IPS-18c (cell line): ENCODE data around the gene GLRX5.
A peak's percentile ranks its signal among the peaks of the same experiment; 100 is the strongest.

ENCODE experiments used
- H3K4me3 ChIP-seq: 2 replicates; pipeline ENCODE4 v1.7.0; 2013; ENCODE audit warnings: low read depth, mild to moderate bottlenecking, low read length, moderate library complexity; ENCODE audit not compliant: insufficient read depth
- H3K9me3 ChIP-seq: one replicate; pipeline ENCODE4 v1.6.1; 2013; ENCODE audit warnings: mild to moderate bottlenecking, low read length, moderate library complexity; ENCODE audit not compliant: control insufficient read depth, insufficient read depth

Gene GLRX5

DNA sequence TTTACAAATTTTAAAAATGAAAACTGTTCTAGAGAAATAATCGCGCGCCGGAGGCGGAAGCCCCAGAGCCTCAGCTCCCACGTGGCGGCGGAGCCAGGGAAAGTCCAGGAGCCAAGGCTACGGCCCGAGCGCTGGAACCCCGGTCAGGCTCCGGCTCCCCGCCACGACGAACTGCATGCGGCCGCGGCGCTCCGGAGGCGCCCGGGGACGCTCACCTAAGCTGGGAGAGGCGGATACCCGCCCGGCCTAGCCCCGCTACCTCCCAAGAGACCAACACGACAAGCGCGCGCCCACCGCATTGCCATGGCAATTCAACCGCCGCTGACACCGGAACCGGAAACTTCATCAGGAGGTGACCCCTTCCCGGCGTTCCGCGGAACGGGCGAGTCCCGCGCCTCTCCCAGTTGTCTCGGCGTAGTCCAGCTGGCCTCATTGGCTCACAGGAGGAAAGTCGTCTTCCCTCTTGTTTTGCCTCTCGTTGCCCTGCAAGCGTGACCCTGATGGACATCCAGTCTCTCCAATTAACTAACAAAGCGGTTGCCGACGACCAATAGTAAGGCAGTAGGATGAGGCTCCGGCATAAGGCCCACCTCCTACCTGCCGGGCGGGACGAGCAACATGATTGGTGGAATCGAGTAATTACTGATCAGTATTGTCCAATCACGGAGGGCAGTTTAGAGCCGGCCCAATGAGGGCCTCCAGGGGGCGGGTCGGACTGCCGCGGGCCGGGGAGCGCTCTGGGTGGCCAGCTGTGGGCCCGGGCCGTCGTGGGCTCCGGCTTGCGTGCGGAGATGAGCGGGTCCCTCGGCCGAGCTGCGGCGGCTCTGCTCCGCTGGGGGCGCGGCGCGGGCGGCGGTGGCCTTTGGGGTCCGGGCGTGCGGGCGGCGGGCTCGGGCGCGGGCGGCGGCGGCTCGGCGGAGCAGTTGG is at the start of gene GLRX5:
Gene GLRX5 (plus strand): TSS at position 752 of the 927 bp plus-strand sequence. CDS start 40 bp downstream, at position 792.
- Histone ChIP-seq H3K4me3 (peak within 1 kb of the TSS; percentile 94), H3K9me3 (no peaks in the 10 kb centered on the region)

DNA sequence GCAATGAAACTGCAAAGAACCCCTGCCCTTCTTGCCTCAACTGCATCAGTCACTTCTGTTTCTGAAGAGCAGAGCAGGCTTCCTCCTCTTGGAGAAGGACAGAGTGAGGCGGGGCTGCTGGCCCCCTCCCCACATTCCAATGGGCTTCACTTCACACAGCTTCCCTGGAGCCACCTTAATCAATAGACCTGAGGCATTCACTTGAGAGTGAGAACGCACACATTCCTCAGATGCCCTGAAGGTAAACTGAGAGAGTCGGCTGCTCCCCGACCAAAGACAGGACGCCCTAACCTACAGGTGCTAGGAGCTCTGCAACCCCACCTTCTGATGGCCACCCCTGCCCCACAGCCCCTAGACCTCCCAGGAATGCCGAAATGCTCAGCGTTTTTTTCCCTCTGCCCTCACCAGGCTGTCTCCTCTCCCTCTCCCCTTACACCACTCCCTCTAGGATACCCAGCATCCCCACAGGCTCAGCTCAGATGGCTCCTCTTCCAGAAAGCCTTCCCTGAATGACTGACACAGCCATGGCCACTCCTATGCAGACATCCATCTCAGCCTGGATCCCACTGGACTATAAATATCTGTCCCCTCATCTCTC is 49.5 kb upstream of the GLRX5 start:
- H3K9me3 ChIP-seq = no peaks in the 10 kb centered on the region
- no peak overlapping the region for H3K4me3 ChIP-seq

DNA sequence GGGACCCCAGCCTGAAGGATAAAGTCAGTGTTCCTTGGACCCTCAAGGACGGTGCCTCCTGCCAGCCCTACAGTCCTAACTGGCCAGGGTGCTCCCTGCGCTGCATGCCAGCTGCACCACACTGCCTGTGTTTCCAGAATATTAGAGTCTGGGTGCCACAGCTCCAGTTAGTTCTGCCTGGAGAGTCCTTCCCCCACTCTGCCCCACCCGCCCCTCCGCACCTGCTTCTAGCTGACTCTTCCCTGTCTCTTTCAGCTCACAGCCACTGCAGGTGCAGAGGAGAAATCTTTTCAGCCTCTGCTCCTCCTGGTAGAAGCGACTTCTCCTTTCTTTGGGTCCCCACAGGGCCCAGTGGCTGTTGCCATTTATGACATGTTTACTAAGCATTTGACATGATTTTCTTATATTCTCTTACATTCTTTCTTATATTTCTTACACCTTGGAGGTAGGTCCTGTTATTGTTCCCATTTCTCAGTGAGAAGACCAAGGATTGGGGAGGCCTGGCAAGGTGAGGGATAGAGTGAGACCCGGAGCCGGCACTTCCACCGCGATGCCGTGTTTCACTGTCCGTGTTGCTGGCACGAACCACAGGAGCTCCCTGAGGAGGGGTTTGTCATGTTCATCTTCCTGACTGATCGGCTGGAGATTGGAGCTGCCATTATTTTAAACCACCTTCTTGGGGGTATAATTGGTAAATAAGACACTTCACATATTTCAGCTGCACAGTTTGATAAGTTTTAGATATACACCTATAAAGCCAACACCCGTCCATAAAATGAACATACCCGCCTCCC is 47.8 kb upstream of the GLRX5 start:
- H3K9me3 ChIP-seq = no peaks in the 10 kb centered on the region
- no peak overlapping the region for H3K4me3 ChIP-seq

DNA sequence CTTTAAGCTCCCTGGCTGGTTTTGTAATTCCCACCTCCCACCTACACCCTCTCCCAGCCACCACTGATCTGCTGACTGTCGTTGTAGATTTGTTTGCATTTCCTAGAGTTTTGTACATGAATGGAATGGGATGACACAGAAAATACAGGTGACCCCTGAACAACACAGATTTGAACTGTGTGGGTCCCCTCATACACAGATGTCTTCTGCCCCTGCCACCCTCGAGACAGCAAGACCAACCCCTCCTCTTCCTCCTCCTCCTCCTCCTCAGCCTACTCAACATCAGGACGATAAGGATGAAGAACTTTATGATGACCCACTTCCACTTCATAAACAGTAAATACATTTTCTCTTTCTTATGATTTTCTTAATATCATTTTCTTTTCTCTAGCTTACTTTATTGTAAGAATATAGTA is 47.2 kb upstream of the GLRX5 start:
- H3K9me3 ChIP-seq = no peaks in the 10 kb centered on the region
- no peak overlapping the region for H3K4me3 ChIP-seq

DNA sequence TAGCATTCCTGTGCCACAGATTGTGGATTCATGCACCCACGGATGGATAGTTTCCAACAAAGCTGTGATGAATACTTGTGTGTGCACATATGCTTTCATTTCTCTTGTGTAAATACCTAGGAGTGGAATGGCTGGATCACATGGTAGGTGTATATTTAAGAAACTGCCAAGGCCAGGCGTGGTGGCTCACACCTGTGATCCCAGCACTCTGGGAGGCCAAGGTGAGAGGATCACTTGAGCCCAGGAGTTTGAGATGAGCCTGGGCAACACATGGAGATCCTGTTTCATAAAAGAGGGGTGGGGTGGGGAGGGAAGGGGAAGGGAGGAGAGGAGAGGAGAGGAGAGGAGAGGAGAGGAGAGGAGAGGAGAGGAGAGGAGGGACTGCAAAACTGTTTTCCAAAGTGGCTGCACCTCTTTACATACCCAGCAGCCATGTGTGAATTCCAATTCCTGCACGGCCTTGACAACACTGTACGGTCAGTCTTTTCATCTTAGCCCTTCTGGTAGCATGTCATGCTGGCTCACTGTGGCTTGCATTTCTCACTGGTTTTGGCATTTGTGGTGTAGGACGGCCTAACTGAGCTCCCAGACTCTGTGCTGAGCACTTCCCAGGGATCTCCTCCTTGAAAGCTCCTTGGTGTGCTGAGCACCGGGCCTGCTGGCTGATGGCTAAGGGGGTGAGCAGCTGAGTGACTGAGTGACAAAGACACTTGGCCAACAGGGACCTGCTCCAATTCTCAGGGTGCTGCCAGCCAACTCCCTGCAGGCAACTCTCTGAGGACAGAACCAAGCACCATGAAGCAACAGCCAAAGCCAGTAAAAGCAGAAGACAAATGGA is 46.3 kb upstream of the GLRX5 start:
- Histone ChIP-seq H3K4me3 (no peak overlapping the region), H3K9me3 (no peaks in the 10 kb centered on the region)

DNA sequence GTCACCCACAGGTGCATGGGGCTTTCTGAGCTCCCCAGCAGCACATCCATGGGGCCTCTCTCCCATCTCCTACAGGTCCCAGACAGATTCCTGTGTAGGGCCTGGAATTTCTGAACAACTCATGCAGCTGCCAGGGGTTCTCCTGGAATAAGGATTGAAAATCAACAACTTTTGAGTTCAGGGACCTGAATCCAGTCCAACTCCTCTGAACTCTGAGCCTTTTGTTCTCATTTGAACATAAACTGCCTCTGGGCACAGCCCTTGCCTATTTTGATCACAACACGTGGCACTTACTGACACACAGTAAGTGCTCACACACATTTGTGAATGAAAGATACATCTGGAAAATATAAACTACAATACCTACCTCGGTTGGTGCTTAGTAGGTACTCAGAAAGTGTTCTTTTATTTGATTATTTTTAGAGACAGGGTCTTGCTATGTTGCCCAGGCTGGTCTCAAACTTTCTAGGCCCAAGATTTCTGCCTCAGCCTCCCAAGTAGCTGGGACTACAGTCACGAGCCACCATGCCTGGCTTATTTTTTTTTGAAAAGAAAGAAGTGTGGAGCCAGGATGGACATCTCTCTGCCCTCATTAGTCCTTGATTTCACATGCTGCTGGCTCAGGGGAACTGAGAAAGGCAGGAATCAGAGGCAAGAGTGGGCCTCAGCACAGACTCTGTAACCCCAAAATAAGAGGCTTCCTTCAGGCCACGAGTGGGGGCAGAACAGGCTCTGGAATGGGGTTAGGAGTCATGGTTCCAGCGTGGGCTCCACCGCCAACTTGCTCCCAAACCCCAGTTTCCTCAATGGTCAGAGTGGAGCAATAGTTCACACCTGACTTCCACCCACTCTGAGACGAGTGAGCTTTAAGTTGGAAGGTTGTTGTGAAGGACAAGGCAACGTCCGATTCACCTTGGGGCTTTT is 45.4 kb upstream of the GLRX5 start:
- no peaks in the 10 kb centered on the region for H3K9me3 ChIP-seq
- no peak overlapping the region for H3K4me3 ChIP-seq

DNA sequence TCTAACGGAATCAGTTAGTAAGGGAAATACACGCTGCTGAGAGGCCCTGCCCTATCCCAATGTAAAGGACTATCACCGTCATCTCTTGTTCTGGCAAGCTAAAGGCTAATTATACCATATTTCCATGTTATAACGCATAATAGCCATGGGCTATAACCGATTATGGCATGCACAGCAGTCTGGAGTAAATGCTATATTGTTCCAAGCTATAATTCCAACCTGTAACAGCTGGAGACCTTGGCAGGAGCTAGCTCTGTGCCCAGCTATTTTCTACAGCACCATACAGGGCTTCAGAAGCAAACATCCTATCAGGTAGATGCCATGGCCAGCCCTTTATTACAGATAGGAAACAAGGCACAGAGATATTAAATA is 44.7 kb upstream of the GLRX5 start:
- Histone ChIP-seq H3K9me3 (no peaks in the 10 kb centered on the region), H3K4me3 (no peak overlapping the region)

DNA sequence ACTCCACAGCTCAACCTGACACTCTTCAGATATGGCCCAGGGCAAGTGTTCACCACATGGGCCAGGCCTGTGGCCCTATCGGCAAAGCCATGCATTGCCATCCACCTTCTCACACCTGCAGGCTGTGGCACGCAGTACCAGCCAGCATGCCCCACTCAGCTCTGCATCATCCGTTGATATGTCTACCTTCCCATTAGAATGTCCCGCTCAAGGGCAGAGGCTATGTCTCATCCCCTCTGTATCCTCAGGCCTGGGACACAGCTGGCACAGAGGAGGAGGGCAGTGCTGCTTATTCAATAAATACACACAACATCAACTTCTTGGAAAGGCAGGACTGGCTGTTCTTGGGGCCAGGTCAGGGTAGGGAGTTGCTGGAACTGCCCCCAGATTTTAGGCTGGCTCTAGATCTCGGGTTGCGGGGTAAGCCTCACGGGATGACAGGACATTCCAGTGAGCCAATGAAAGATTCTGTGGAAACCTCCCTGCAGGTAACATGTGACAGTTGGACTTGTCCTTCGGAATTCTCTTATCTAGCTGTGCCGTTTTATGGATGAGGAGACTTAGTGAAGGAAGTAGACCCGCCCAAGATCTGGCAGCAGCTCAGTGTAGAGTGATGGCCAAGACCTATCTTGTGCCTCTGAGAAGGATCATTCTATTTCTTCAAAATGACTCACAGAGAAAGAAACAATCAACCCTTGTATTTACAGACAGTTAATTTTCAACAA is 44.0 kb upstream of the GLRX5 start:
- no peaks in the 10 kb centered on the region for H3K9me3 ChIP-seq
- no peak overlapping the region for H3K4me3 ChIP-seq

DNA sequence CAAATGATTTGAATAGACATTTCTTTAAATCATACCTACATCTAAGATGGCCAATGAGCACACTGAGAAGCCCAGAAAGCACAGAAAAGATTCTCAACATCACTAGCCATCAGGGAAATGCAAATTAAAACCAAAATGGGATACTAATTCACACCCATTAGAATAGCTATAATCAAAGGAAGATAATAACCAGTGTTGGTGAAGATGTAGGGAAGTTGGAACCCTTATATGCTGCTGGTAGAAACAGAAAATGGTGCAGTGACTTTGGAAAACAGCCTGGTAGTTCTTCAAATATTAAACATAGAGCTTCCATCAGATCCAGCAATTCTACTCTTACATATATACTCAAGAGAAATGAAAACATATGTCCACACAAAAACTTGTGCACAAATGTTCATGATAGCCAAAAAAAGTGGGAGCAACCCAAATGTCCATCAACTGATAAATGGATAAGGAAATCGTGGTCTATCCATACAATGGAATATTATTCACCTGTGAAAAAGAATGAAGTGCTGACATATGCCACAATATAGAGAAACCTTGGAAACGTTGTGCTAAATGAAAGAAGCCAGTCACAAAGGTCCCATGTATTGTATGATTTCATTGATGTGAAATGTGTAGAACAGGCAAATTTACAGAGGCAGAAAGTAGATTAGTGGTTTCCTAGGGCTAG is 42.8 kb upstream of the GLRX5 start:
- H3K9me3 ChIP-seq = no peaks in the 10 kb centered on the region
- no peak overlapping the region for H3K4me3 ChIP-seq

DNA sequence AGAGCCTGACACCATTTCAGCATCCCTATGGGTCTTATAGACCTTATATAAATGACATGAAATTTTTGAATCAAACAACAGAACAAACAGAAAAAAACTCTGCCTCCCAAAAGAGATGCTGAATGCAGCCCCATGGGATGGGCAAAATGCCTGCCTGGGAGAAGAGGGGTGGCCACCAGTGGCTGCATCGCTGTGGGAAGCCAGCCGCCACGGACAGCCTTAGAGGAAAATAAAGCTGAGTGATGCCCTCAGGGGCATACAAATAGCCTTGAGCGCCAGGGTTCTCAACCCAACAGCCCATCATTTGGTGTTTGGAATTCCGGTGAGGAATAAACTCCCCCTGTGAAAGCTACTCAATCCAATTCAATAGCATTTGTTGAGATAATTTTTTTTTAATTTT is 41.3 kb upstream of the GLRX5 start:
- no peaks in the 10 kb centered on the region for H3K9me3 ChIP-seq

DNA sequence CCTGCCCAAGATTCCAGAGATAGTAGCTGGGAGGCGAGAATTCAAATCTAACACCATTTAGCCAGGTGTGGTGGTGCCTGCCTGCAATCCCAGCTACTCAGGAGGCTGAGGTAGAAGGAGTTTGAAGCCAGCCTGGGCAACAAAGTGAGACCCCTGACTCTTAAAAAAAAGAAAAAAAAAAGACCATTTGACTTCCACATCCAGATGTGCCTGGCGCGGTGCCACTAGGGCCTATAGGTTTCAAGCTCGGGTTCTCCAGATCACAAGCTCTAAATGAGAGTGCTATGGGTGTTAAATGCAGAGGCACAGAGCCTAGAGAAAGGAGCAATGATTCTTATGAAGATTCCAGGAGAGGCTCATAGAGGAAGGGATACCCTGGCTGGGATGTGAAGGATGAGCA is 40.9 kb upstream of the GLRX5 start:
- no peaks in the 10 kb centered on the region for H3K9me3 ChIP-seq
- no peak overlapping the region for H3K4me3 ChIP-seq

More for the DNA sequence above, 41.3 kb upstream of the GLRX5 start:
- H3K4me3 ChIP-seq = no peak overlapping the region

DNA sequence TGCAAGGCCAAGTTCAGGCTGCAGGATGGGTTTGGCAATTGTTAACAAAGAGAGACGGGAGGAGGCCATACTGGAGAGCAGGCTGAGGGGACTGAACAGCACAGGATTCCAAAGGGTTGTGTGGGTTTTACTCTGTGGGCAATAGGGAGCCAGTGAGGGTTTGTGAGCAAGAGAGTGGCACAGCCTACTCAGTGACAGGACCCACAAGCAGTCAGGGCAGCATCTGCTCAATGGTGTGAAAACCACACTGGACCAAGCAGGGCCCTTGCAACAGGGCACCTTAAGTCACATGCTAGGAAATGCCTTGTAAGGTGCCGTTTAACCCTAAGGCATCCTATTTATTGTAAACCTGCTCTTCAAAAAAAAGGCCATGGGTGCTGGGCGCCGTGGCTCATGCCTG is 40.4 kb upstream of the GLRX5 start:
- H3K9me3 ChIP-seq = no peaks in the 10 kb centered on the region
- no peak overlapping the region for H3K4me3 ChIP-seq

DNA sequence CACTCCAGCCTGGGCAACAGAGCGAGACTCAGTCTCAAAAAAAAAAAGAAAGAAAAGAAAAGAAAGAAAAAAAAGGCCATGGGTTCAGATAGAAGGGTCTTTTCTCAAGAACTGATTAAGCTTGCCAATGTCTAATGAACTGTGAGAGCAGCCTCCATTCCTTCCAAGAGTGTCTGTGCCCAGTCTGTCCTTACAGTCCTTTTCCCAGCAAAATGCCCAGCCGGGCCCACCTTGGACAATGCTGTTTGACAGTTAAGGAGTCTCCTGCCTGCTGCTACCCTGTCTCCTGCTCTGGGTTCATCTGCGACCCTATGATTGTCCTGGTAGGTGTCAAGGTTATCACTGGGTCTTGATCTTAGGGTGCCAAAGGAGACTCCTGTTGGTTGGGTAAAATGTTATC is 39.8 kb upstream of the GLRX5 start:
- Histone ChIP-seq H3K9me3 (no peaks in the 10 kb centered on the region), H3K4me3 (no peak overlapping the region)

DNA sequence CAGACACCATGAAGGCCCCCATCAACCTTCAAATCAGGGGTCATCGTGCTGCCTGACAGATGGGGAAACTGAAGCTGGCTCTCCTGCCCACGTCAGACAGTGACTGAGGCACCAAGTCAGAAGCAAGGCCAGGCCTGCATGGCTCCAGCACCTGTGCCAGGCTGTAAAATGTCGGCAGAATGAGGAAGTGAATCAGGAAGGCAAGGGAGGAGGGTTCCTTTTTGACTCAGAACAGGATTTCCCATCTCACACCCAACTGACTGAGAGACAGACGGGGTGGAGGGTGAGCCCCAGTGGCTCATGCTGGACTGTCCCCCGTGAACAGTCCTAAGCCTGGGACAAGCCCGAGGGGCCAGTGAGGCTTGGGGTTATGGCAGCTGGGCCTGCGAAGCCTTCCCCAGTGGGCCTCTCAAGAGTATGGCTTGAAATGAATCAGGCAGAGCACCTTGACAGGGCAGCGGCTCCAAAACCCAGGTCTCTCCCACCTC is 39.3 kb upstream of the GLRX5 start:
- Histone ChIP-seq H3K9me3 (no peaks in the 10 kb centered on the region), H3K4me3 (no peak overlapping the region)

DNA sequence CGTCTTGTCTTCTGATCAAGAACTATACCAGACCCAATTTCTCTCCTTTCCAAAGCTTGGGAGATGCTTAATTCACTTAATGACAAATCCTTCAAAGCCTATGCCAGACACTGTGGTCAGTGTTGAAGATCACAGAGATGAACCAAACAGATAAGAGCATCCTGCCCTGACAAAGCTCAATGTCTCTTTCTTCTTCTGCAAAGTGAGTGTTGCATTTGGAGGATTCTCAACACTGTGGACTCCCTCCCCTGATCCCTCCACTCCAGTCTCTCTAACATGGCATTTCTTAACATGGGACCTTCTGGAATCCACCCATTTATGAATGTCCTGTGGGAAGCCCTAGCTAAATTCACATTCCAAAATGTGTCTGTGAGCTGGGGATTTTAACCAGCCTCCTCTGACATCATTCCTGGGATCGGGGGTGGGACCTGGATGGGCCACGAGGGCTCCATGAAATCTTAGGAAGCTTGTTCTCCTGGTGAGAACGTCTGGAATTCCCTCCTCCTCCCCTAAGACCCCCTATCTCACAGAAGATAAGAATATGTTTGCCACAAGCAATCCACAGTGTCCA is 38.7 kb upstream of the GLRX5 start:
- H3K4me3 ChIP-seq = no peak overlapping the region
- no peaks in the 10 kb centered on the region for H3K9me3 ChIP-seq
